Inflammatory macrophage (primary cell): ENCODE data around the gene PRICKLE2.

Experiments used
- DNase-seq, 2 donors: peaks; one replicate each; pipeline ENCODE4 v3.0.0-alpha.2; 2020 to 2022

PRICKLE2 gene

GRCh38 chr3:64253689-64254088, 28.4 kb upstream of the PRICKLE2 start:
- DNase-seq = no peak

- DNase-seq = no peak
Observed at GRCh38 chr3:64251019-64251418, 25.8 kb upstream of the PRICKLE2 start.

- DNase-seq = no peak
Observed at GRCh38 chr3:64247991-64248646, 22.9 kb upstream of the PRICKLE2 start.

- no peak for DNase-seq
Observed at GRCh38 chr3:64244011-64244942, 19.0 kb upstream of the PRICKLE2 start.

GRCh38 chr3:64242435-64242834, 17.2 kb upstream of the PRICKLE2 start:
- no peak for DNase-seq

GRCh38 chr3:64240959-64241358, 15.7 kb upstream of the PRICKLE2 start:
- no peak for DNase-seq

GRCh38 chr3:64240396-64240795, 15.1 kb upstream of the PRICKLE2 start:
- DNase-seq = no peak

- DNase-seq = no peak
Observed at GRCh38 chr3:64239841-64240240, 14.6 kb upstream of the PRICKLE2 start.

GRCh38 chr3:64238971-64239667, 13.9 kb upstream of the PRICKLE2 start:
- DNase-seq = no peak

GRCh38 chr3:64237083-64237482, 11.8 kb upstream of the PRICKLE2 start:
- no peak for DNase-seq

- no peak for DNase-seq
Observed at GRCh38 chr3:64235605-64236004, 10.3 kb upstream of the PRICKLE2 start.

GRCh38 chr3:64234571-64234970, 9.3 kb upstream of the PRICKLE2 start:
- DNase-seq = no peak

GRCh38 chr3:64232821-64233220, 7.6 kb upstream of the PRICKLE2 start:
- no peak for DNase-seq

- DNase-seq = no peak
Observed at GRCh38 chr3:64229903-64230302, 4.6 kb upstream of the PRICKLE2 start.

- DNase-seq = no peak
Observed at GRCh38 chr3:64228110-64228509, 2.8 kb upstream of the PRICKLE2 start.

GRCh38 chr3:64226730-64227129, 1.5 kb upstream of the PRICKLE2 start:
- no peak for DNase-seq

- no peak for DNase-seq
Observed at GRCh38 chr3:64225695-64226499, 631 bp upstream of the PRICKLE2 start.

- no peak for DNase-seq
Observed at GRCh38 chr3:64223791-64224745, 1.2 kb downstream of the PRICKLE2 start.

- DNase-seq = no peak
Observed at GRCh38 chr3:64222501-64223111, 2.7 kb downstream of the PRICKLE2 start.

- no peak for DNase-seq
Observed at GRCh38 chr3:64221571-64222257, 3.6 kb downstream of the PRICKLE2 start.
